H9 (cell line): ENCODE results near the gene TECRL. TPM values are rescaled to one million over a fixed set of nuclear protein-coding genes. Genes with fewer than 3 reads are reported as not detected.

ENCODE experiments used
- DNase-seq: peaks from one replicate; pipeline ENCODE4 v3.0.0-alpha.2; 2017
- H2AFZ ChIP-seq: one replicate; pipeline ENCODE4 v1.6.1; 2013; ENCODE audit warnings: mild to moderate bottlenecking, low read length, control low read depth, moderate library complexity
- H2AK5ac ChIP-seq: 2 replicates; pipeline ENCODE4 v1.6.1; 2013; ENCODE audit warnings: low read length, control low read depth, mixed read lengths; ENCODE audit not compliant: insufficient read length
- H2BK120ac ChIP-seq: one replicate; pipeline ENCODE4 v1.6.1; 2013; ENCODE audit warnings: low read depth, mild to moderate bottlenecking, low read length, control low read depth, inconsistent platforms; ENCODE audit not compliant: poor library complexity, severe bottlenecking
- H2BK12ac ChIP-seq: 2 replicates; pipeline ENCODE4 v1.6.1; 2013; ENCODE audit warnings: low read length, control low read depth, mixed read lengths, low read depth; ENCODE audit not compliant: insufficient read length
- H2BK15ac ChIP-seq: 2 replicates; pipeline ENCODE4 v1.6.1; 2013; ENCODE audit warnings: low read depth, low read length, control low read depth
- H2BK20ac ChIP-seq: one replicate; pipeline ENCODE4 v1.6.1; 2013; ENCODE audit warnings: low read depth, mild to moderate bottlenecking, low read length, control low read depth, inconsistent platforms; ENCODE audit not compliant: poor library complexity, severe bottlenecking
- H2BK5ac ChIP-seq: 2 replicates; pipeline ENCODE4 v1.6.1; 2013; ENCODE audit warnings: low read length, control low read depth, mixed read lengths; ENCODE audit not compliant: insufficient read length
- H3K14ac ChIP-seq: 2 replicates; pipeline ENCODE4 v1.6.1; 2013; ENCODE audit warnings: low read length, control low read depth; ENCODE audit not compliant: insufficient read depth
- H3K18ac ChIP-seq: 2 replicates; pipeline ENCODE4 v1.6.1; 2013; ENCODE audit warnings: low read depth, mild to moderate bottlenecking, mixed read lengths, low read length, control low read depth; ENCODE audit not compliant: insufficient read length
- H3K23ac ChIP-seq: 2 replicates; pipeline ENCODE4 v1.6.1; 2013; ENCODE audit warnings: low read length, control low read depth, mixed read lengths, low read depth; ENCODE audit not compliant: insufficient read length
- H3K23me2 ChIP-seq: 2 replicates; pipeline ENCODE4 v1.6.1; 2013; ENCODE audit warnings: low read depth, mild to moderate bottlenecking, mixed read lengths, low read length, control low read depth; ENCODE audit not compliant: insufficient read length, poor library complexity, severe bottlenecking
- H3K27ac ChIP-seq: 2 replicates; pipeline ENCODE4 v1.5.1; 2013; ENCODE audit warnings: low read length, control low read depth, mixed read lengths, low read depth; ENCODE audit not compliant: insufficient read length
- H3K27me3 ChIP-seq: 2 replicates; pipeline ENCODE4 v1.6.1; 2013; ENCODE audit warnings: low read length, control low read depth, inconsistent platforms; ENCODE audit not compliant: insufficient read depth
- H3K4ac ChIP-seq: 2 replicates; pipeline ENCODE4 v1.6.1; 2013; ENCODE audit warnings: low read depth, mild to moderate bottlenecking, control low read depth, inconsistent platforms, low read length, moderate library complexity
- H3K4me1 ChIP-seq: 2 replicates; pipeline ENCODE4 v1.6.1; 2013; ENCODE audit warnings: low read length, control low read depth, inconsistent platforms; ENCODE audit not compliant: insufficient read depth
- H3K4me2 ChIP-seq: 2 replicates; pipeline ENCODE4 v1.6.1; 2013; ENCODE audit warnings: low read length, control low read depth, mixed read lengths; ENCODE audit not compliant: insufficient read length, insufficient read depth
- H3K56ac ChIP-seq: 2 replicates; pipeline ENCODE4 v1.6.1; 2013; ENCODE audit warnings: low read depth, mild to moderate bottlenecking, mixed read lengths, low read length, control low read depth; ENCODE audit not compliant: insufficient read length
- H3K79me1 ChIP-seq: 2 replicates; pipeline ENCODE4 v1.6.1; 2013; ENCODE audit warnings: low read depth, mild to moderate bottlenecking, moderate library complexity, low read length, control low read depth, inconsistent platforms; ENCODE audit not compliant: insufficient read depth, poor library complexity, severe bottlenecking
- H3K79me2 ChIP-seq: 2 replicates; pipeline ENCODE4 v1.6.1; 2013; ENCODE audit warnings: low read length, control low read depth, inconsistent platforms; ENCODE audit not compliant: insufficient read depth
- H3K9ac ChIP-seq: 2 replicates; pipeline ENCODE4 v1.6.1; 2013; ENCODE audit warnings: low read length, control low read depth, mixed read lengths; ENCODE audit not compliant: insufficient read length; ENCODE audit errors: extremely low read depth
- H3K9me3 ChIP-seq: one replicate; pipeline ENCODE4 v1.6.1; 2013; ENCODE audit warnings: low read depth, low read length, inconsistent platforms; ENCODE audit not compliant: control insufficient read depth
- H3T11ph ChIP-seq: one replicate; pipeline ENCODE4 v1.6.1; 2013; ENCODE audit warnings: mild to moderate bottlenecking, low read length, control low read depth, inconsistent platforms
- H4K20me1 ChIP-seq: one replicate; pipeline ENCODE4 v1.6.1; 2013; ENCODE audit not compliant: control insufficient read depth, insufficient read length, insufficient read depth
- H4K5ac ChIP-seq: 2 replicates; pipeline ENCODE4 v1.6.1; 2013; ENCODE audit warnings: low read depth, mild to moderate bottlenecking, mixed read lengths, low read length, control low read depth; ENCODE audit not compliant: insufficient read length
- H4K8ac ChIP-seq: replicated peaks from 2 replicates; pipeline ENCODE4 v1.6.1; 2013; ENCODE audit warnings: low read length, control low read depth, mixed read lengths, low read depth; ENCODE audit not compliant: insufficient read length
- H4K91ac ChIP-seq: 2 replicates; pipeline ENCODE4 v1.6.1; 2013; ENCODE audit warnings: low read depth, mild to moderate bottlenecking, moderate library complexity, mixed read lengths, low read length, control low read depth; ENCODE audit not compliant: insufficient read length
- H3K27ac Mint-ChIP-seq, 3 experiments: 2 replicates in 2 of 3; 3 replicates in 1 of 3; pipeline ENCODE4 v1.8.0; 2020 to 2021; ENCODE audit warnings: mixed read lengths in 3 of 3, mild to moderate bottlenecking in 1 of 3, moderate library complexity in 1 of 3
- H3K27me3 Mint-ChIP-seq: 2 replicates; pipeline ENCODE4 v1.8.0; 2021; ENCODE audit warnings: low read depth, mild to moderate bottlenecking, moderate library complexity, mixed read lengths
- H3K36me3 Mint-ChIP-seq, 3 experiments: 2 replicates in 2 of 3; 3 replicates in 1 of 3; pipeline ENCODE4 v1.8.0; 2020 to 2021; ENCODE audit warnings: low read depth in 3 of 3, mixed read lengths in 3 of 3; ENCODE audit not compliant: insufficient read depth in 1 of 3
- H3K4me1 Mint-ChIP-seq, 2 experiments: 2 replicates each; pipeline ENCODE4 v1.8.0; 2020; ENCODE audit warnings: mixed read lengths in 2 of 2
- H3K4me3 Mint-ChIP-seq, 2 experiments: 2 replicates in 1 of 2; 3 replicates in 1 of 2; pipeline ENCODE4 v1.8.0; 2020 to 2021; ENCODE audit warnings: mild to moderate bottlenecking in 2 of 2, mixed read lengths in 2 of 2, moderate library complexity in 1 of 2
- H3K9me3 Mint-ChIP-seq, 2 experiments: 2 replicates in 1 of 2; 3 replicates in 1 of 2; pipeline ENCODE4 v1.8.0; 2020; ENCODE audit warnings: mild to moderate bottlenecking in 2 of 2, mixed read lengths in 2 of 2, moderate library complexity in 1 of 2
- WGBS: extraction: QIAGEN DNeasy Blood & Tissue Kit; methylation state at CpG from one replicate; pipeline ENCODE4 v1.1.7; 2013; ENCODE audit warnings: missing lambda C conversion rate, low lambda C conversion rate, mixed read lengths; ENCODE audit not compliant: insufficient read length; ENCODE audit errors: extremely low coverage; 5-methylcytosine and 5-hydroxymethylcytosine counted together
- total RNA-seq: library from RNA; stranded (reverse); gene quantifications from 2 replicates; pipeline ENCODE4 v1.2.1, GENCODE V29; 2021
- TF ChIP-seq, protein P1 (sequence below): fragments of 200-600 bp; sonication (generic); conservative IDR thresholded peaks from 3 replicates; pipeline ENCODE4 v1.8.0; 2021; ENCODE audit warnings: antibody characterized with exemption, mild to moderate bottlenecking

The TECRL gene
- total RNA-seq, 1 experiment from 2014 or later, result not detected

DNA sequence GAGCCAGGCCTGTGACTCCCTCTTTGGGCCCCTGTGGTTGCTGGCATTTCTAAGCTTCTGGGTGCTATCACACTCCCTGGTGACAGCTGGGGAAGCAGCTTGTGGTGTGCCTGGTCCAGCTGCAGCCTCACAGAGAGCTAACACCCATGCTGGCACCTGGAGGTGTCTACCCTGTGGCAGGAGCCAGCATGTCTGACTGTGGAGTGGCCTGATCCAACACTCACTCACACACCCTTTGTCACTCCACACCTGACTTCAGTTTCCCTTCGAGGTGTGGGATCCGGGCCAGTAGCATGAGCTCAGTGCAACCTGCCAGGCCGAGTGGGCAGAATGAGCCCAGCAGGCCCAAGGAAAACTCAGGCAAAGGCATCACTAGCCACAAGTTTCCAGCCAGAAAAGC is 67.5 kb downstream of the TECRL start:
- Histone ChIP-seq H2BK5ac (no peak overlapping the region), H2AFZ (no peak overlapping the region), H3K4ac (no peak overlapping the region), H2BK15ac (no peak overlapping the region), H3K23ac (no peak overlapping the region), H3K23me2 (no peaks in the 10 kb centered on the region), H2AK5ac (no peak overlapping the region), H2BK20ac (no peak overlapping the region), H3K79me1 (no peaks in the 10 kb centered on the region), H2BK120ac (no peak overlapping the region), H2BK12ac (no peak overlapping the region), H3K4me2 (no peak overlapping the region), H3K27ac (no peak overlapping the region), H4K91ac (no peak overlapping the region), H3K79me2 (no peaks in the 10 kb centered on the region), H3K18ac (no peak overlapping the region), H3K27me3 (no peaks in the 10 kb centered on the region), H4K20me1 (no peaks in the 10 kb centered on the region), H4K5ac (no peak overlapping the region), H3K9me3 (no peaks in the 10 kb centered on the region), H3K56ac (no peak overlapping the region), H3T11ph (no peak overlapping the region), H3K9ac (no peak overlapping the region), H3K4me1 (no peaks in the 10 kb centered on the region), H4K8ac (no peak overlapping the region), H3K14ac (no peak overlapping the region)
- no peak overlapping the region for H3K4me3 Mint-ChIP-seq
- peaks cover 0 to 4% (median 1%) of the 10 kb centered on the region in 3 experiments; a peak in 3 of 7 replicates for H3K36me3 Mint-ChIP-seq
- TF ChIP-seq, protein P1, sequence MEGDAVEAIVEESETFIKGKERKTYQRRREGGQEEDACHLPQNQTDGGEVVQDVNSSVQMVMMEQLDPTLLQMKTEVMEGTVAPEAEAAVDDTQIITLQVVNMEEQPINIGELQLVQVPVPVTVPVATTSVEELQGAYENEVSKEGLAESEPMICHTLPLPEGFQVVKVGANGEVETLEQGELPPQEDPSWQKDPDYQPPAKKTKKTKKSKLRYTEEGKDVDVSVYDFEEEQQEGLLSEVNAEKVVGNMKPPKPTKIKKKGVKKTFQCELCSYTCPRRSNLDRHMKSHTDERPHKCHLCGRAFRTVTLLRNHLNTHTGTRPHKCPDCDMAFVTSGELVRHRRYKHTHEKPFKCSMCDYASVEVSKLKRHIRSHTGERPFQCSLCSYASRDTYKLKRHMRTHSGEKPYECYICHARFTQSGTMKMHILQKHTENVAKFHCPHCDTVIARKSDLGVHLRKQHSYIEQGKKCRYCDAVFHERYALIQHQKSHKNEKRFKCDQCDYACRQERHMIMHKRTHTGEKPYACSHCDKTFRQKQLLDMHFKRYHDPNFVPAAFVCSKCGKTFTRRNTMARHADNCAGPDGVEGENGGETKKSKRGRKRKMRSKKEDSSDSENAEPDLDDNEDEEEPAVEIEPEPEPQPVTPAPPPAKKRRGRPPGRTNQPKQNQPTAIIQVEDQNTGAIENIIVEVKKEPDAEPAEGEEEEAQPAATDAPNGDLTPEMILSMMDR, result no peak
- H3K27ac Mint-ChIP-seq, result peak overlapping the region in 1 of 3 experiments; percentile 47; a peak in 1 of 7 replicates
- WGBS, result no CpG with 5 or more reads among the region's 3 CpGs
- no peak for DNase-seq
- no peaks in the 10 kb centered on the region for H3K27me3 Mint-ChIP-seq
- H3K4me1 Mint-ChIP-seq, result no peaks in the 10 kb centered on the region
- peaks cover 2 to 6% of the 10 kb centered on the region in 2 experiments; a peak in 3 of 5 replicates for H3K9me3 Mint-ChIP-seq
